ENCODE data around the gene FYB1. TPM values are rescaled to one million over a fixed set of nuclear protein-coding genes. Genes with fewer than 3 reads are reported as not detected.

Gene FYB1
- total and polyA plus RNA-seq, 2 experiments from 2014 or later: 1.1 to 2.4 TPM

- TF ChIP-seq CTCF (IDR thresholded peaks at IDR 0.05; ENCODE audit: poor library complexity) (no peak), EZH2phosphoT487 (IDR thresholded peaks at IDR 0.05; ENCODE audit: low read depth, severe bottlenecking, unreplicated experiment) (no peak), EZH2 (IDR thresholded peaks at IDR 0.05; ENCODE audit: borderline replicate concordance) (no peak)
- Histone ChIP-seq H2AFZ (no peak overlapping the region), H3K9me2 (replicated peaks; ENCODE audit: insufficient read depth) (no peaks in the 10 kb centered on the region), H3K4me3 (no peak overlapping the region), H3K4me1 (ENCODE audit: insufficient read depth) (no peaks in the 10 kb centered on the region), H3K79me2 (no peaks in the 10 kb centered on the region), H3K4me2 (no peak overlapping the region), H3K27me3 (no peaks in the 10 kb centered on the region), H3K36me3 (replicated peaks; ENCODE audit: insufficient read depth, low read depth) (no peaks in the 10 kb centered on the region), H3K27ac (no peak overlapping the region), H3K9me3 (ENCODE audit: low read depth) (no peaks in the 10 kb centered on the region), H4K20me1 (ENCODE audit: insufficient read depth, poor library complexity, severe bottlenecking) (no peaks in the 10 kb centered on the region)
- no peak for DNase-seq (ENCODE audit: low spot score)
- 70% methylated on average over 2 of the region's 2 CpGs for WGBS (ENCODE audit: low lambda C conversion rate, missing lambda C conversion rate)
These were observed 67.6 kb downstream of the FYB1 start for GRCh38 chr5:39151745-39152144.

GRCh38 chr5:39149966-39150365 is 69.4 kb downstream of the FYB1 start:
- 83% methylated on average over 4 of the region's 4 CpGs for WGBS (ENCODE audit: low lambda C conversion rate, missing lambda C conversion rate)
- Histone ChIP-seq H3K4me1 (ENCODE audit: insufficient read depth) (no peaks in the 10 kb centered on the region), H3K36me3 (replicated peaks; ENCODE audit: insufficient read depth, low read depth) (no peaks in the 10 kb centered on the region), H3K4me3 (no peak overlapping the region), H2AFZ (no peak overlapping the region), H3K79me2 (no peaks in the 10 kb centered on the region), H3K9me2 (replicated peaks; ENCODE audit: insufficient read depth) (no peaks in the 10 kb centered on the region), H3K9me3 (ENCODE audit: low read depth) (no peaks in the 10 kb centered on the region), H3K27ac (no peak overlapping the region), H3K4me2 (no peak overlapping the region), H4K20me1 (ENCODE audit: insufficient read depth, poor library complexity, severe bottlenecking) (no peaks in the 10 kb centered on the region), H3K27me3 (no peaks in the 10 kb centered on the region)
- no peak for TF ChIP-seq CTCF (IDR thresholded peaks at IDR 0.05; ENCODE audit: poor library complexity)
- no peak for TF ChIP-seq EZH2 (IDR thresholded peaks at IDR 0.05; ENCODE audit: borderline replicate concordance)
- no peak for DNase-seq (ENCODE audit: low spot score)

DNA sequence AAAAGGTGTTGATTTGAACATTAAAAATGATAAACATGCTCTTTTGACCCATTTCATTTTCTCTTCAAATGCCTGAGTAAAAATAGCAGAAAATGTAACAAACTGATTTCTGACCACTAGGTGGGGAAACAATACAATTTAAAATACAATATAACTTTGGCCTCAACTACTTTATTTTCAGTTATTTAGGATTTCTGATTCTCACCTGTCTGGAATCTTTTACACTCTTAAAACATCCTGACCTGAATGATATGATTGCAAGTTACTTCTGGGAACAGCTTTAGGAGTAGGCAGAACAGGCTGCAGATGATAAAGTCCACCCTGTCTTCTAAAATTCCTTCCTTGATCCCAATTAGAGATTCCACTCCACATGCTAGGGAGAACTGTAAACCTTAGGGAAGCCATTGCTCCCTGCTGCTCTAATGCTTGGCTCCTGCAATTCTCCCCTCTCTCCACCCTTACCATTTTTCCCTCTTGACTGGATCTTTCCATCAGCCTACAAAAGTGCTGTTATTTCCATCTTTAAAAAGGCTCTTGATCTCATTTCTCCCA is 70.3 kb downstream of the FYB1 start:
- H4K20me1 ChIP-seq (ENCODE audit: insufficient read depth, poor library complexity, severe bottlenecking): no peaks in the 10 kb centered on the region
- H3K4me1 ChIP-seq (ENCODE audit: insufficient read depth): no peaks in the 10 kb centered on the region
- DNase-seq (ENCODE audit: low spot score): no peak
- H3K27me3 ChIP-seq: no peaks in the 10 kb centered on the region
- no peak overlapping the region for H3K27ac ChIP-seq
- no peaks in the 10 kb centered on the region for H3K9me2 ChIP-seq (replicated peaks; ENCODE audit: insufficient read depth)
- no peak overlapping the region for H3K4me2 ChIP-seq
- no peaks in the 10 kb centered on the region for H3K79me2 ChIP-seq
- peak; percentile 48 for TF ChIP-seq CTCF (IDR thresholded peaks at IDR 0.05; ENCODE audit: poor library complexity)
- TF ChIP-seq EZH2 (IDR thresholded peaks at IDR 0.05; ENCODE audit: borderline replicate concordance): no peak
- no peak overlapping the region for H3K4me3 ChIP-seq
- no peak overlapping the region for H2AFZ ChIP-seq
- no peaks in the 10 kb centered on the region for H3K36me3 ChIP-seq (replicated peaks; ENCODE audit: insufficient read depth, low read depth)
- H3K9me3 ChIP-seq (ENCODE audit: low read depth): no peaks in the 10 kb centered on the region
